Nephron progenitor cell (in vitro differentiated cells): ENCODE results near the gene GRK5.

Experiments used
- DNase-seq: peaks from one replicate; pipeline ENCODE4 v3.0.0; 2021
- H3K27ac Mint-ChIP-seq: 2 replicates; pipeline ENCODE4 v1.8.0; 2021; ENCODE audit warnings: mild to moderate bottlenecking, moderate library complexity, mixed read lengths
- H3K27me3 Mint-ChIP-seq: 2 replicates; pipeline ENCODE4 v1.8.0; 2021; ENCODE audit warnings: mild to moderate bottlenecking, low read depth, mixed read lengths; ENCODE audit not compliant: poor library complexity
- H3K36me3 Mint-ChIP-seq: 2 replicates; pipeline ENCODE4 v1.8.0; 2021; ENCODE audit warnings: low read depth, mixed read lengths
- H3K4me1 Mint-ChIP-seq: 2 replicates; pipeline ENCODE4 v1.8.0; 2021; ENCODE audit warnings: mixed read lengths
- H3K4me3 Mint-ChIP-seq: 2 replicates; pipeline ENCODE4 v1.8.0; 2021; ENCODE audit warnings: mild to moderate bottlenecking, moderate library complexity, mixed read lengths
- H3K9me3 Mint-ChIP-seq: 2 replicates; pipeline ENCODE4 v1.8.0; 2021; ENCODE audit warnings: mild to moderate bottlenecking, moderate library complexity, mixed read lengths
- CTCF ChIP-seq: fragments of 200-600 bp; sonication (generic); IDR thresholded peaks from 2 replicates; pipeline ENCODE4 v1.5.0; 2021; ENCODE audit warnings: antibody characterized with exemption

The GRK5 gene

GRCh38 chr10:119466076-119466475 is 258.7 kb downstream of the GRK5 start:
- Mint-ChIP-seq H3K27ac (no peak overlapping the region), H3K4me1 (no peaks in the 10 kb centered on the region), H3K27me3 (peaks cover 12% of the 10 kb centered on the region), H3K4me3 (no peak overlapping the region), H3K9me3 (peaks cover 19% of the 10 kb centered on the region), H3K36me3 (peaks cover 13% of the 10 kb centered on the region)
- no peak for TF ChIP-seq CTCF
- no peak for DNase-seq

DNA sequence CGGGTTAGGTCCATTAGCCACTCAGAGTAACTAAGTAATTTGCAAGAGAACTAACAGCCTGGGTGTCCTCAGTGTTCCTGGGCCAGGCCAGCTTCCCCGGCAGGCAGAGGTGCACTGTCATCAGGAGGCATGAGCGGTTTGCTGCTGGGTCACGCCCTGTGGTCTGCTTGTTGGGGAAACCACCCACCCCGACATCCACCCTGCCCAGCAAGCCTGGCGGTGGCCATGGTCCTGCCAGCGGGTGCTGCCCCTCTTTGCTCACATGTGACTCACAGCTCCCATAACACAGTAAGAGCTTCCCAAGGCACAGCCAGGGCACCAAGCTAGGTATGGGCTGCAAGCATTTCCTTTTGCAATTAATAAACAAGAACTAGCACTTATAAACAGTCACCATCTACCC is 259.3 kb downstream of the GRK5 start:
- Mint-ChIP-seq H3K4me1 (peaks cover 5% of the 10 kb centered on the region), H3K27ac (no peak overlapping the region), H3K9me3 (peaks cover 19% of the 10 kb centered on the region), H3K4me3 (no peak overlapping the region), H3K36me3 (peaks cover 13% of the 10 kb centered on the region), H3K27me3 (peaks cover 8% of the 10 kb centered on the region)
- DNase-seq, result no peak
- TF ChIP-seq CTCF, result no peak

- peaks cover 15% of the 10 kb centered on the region for H3K4me1 Mint-ChIP-seq
- no peak overlapping the region for H3K4me3 Mint-ChIP-seq
- H3K36me3 Mint-ChIP-seq, result no peaks in the 10 kb centered on the region
- no peak for DNase-seq
- H3K27me3 Mint-ChIP-seq, result peaks cover 18% of the 10 kb centered on the region
- no peak for TF ChIP-seq CTCF
- H3K9me3 Mint-ChIP-seq, result peaks cover 19% of the 10 kb centered on the region
- H3K27ac Mint-ChIP-seq, result no peak overlapping the region
Observed at GRCh38 chr10:119468542-119469324, 261.4 kb downstream of the GRK5 start.

GRCh38 chr10:119469325-119469707 is 261.9 kb downstream of the GRK5 start:
- H3K4me3 Mint-ChIP-seq, result no peak overlapping the region
- no peak overlapping the region for H3K27ac Mint-ChIP-seq
- H3K27me3 Mint-ChIP-seq, result peaks cover 18% of the 10 kb centered on the region
- peaks cover 20% of the 10 kb centered on the region for H3K9me3 Mint-ChIP-seq
- H3K36me3 Mint-ChIP-seq, result no peaks in the 10 kb centered on the region
- DNase-seq, result no peak
- TF ChIP-seq CTCF, result no peak
- peaks cover 15% of the 10 kb centered on the region for H3K4me1 Mint-ChIP-seq

DNA sequence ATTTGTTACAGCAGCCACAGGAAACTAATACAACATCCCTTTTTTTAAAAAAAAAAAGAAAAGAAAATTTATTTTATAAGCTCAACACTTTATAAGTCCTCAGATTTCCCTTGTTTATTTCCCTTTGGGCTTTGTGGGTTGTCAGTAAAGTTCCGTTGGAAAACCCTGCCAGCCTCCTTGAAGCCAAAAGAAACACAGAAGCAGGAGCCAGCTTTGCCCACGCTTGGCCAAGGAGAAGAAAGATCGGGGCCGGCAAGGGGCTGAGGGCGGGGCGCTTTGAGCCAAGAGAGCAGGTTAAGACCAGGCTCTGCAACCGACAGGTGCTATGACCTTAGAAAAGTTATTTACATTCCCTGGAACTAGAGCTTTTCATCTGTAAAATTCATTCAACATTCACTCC is 262.5 kb downstream of the GRK5 start:
- no peak for TF ChIP-seq CTCF
- H3K4me1 Mint-ChIP-seq, result peaks cover 15% of the 10 kb centered on the region
- H3K9me3 Mint-ChIP-seq, result peaks cover 20% of the 10 kb centered on the region
- no peaks in the 10 kb centered on the region for H3K36me3 Mint-ChIP-seq
- no peak overlapping the region for H3K4me3 Mint-ChIP-seq
- H3K27me3 Mint-ChIP-seq, result peaks cover 18% of the 10 kb centered on the region
- H3K27ac Mint-ChIP-seq, result no peak overlapping the region
- no peak for DNase-seq
